Lower leg skin (tissue), 4 donors: ENCODE measurements around the gene FGB. TPM values are rescaled to one million over a fixed set of nuclear protein-coding genes. Genes with fewer than 3 reads are reported as not detected.

Experiments used
- DNase-seq, 2 donors: peaks; one replicate each; pipeline ENCODE4 v3.0.0-alpha.2; 2019; ENCODE audit warnings: low spot score in 2 of 2
- H3K4me3 ChIP-seq: fragments of 200-600 bp; sonication (generic); 2 replicates; pipeline ENCODE4 v1.5.1; 2017; ENCODE audit warnings: mild to moderate bottlenecking, low read depth; ENCODE audit not compliant: poor library complexity, severe bottlenecking
- CTCF ChIP-seq, 3 donors: fragments of 450-650 bp; IDR thresholded peaks; one replicate each; pipeline ENCODE4 v1.5.1; 2016; ENCODE audit warnings: antibody characterized with exemption in 3 of 3, mild to moderate bottlenecking in 3 of 3, moderate library complexity in 2 of 3
- POLR2A ChIP-seq, 2 donors: fragments of 450-650 bp; IDR thresholded peaks; one replicate each; pipeline ENCODE4 v1.6.1; 2016 to 2017; ENCODE audit warnings: antibody characterized with exemption in 2 of 2, mild to moderate bottlenecking in 1 of 2, moderate library complexity in 1 of 2
- WGBS, 2 donors: methylation state at CpG; one replicate each; pipeline ENCODE4 v1.1.5; 2018; 5-methylcytosine and 5-hydroxymethylcytosine counted together
- intact Hi-C: fragments of 100-400 bp; cut with DNase I; formaldehyde crosslinking; loops from one replicate; pipeline ENCODE4 v1.15.0; 2023; ENCODE audit warnings: low total_unique reads
- total RNA-seq, 4 donors: library from RNA; depleted of rRNA; stranded (reverse); fragments of >200 nt; gene quantifications; one replicate each; pipeline ENCODE4 v1.1.0, GENCODE V29; 2016

FGB gene
- total RNA-seq, 4 donors from 2014 or later: not detected

- DNase-seq: no peak
- TF ChIP-seq CTCF (IDR thresholded peaks at IDR 0.05) (no peak), POLR2A (IDR thresholded peaks at IDR 0.05) (no peak)
- H3K4me3 ChIP-seq: no peak overlapping the region
- intact Hi-C loops: no loop called here
- WGBS, 2 donors: 72 to 81% methylated on average over 1 of the region's 1 CpG
These were observed 39.7 kb downstream of the FGB start for GRCh38 chr4:154602404-154603020.

- no peak for TF ChIP-seq CTCF (IDR thresholded peaks at IDR 0.05)
- no peak for TF ChIP-seq POLR2A (IDR thresholded peaks at IDR 0.05)
- no peak for DNase-seq
- H3K4me3 ChIP-seq: no peak overlapping the region
- intact Hi-C loops: no loop called here
- 90 to 92% methylated on average over 6 of the region's 6 CpGs for WGBS, 2 donors
These were observed 40.5 kb downstream of the FGB start for GRCh38 chr4:154603033-154603943.

GRCh38 chr4:154604696-154605200, 41.9 kb downstream of the FGB start:
- no peak for DNase-seq
- TF ChIP-seq CTCF (IDR thresholded peaks at IDR 0.05): no peak
- no peak for TF ChIP-seq POLR2A (IDR thresholded peaks at IDR 0.05)
- intact Hi-C loops: no loop called here
- no peak overlapping the region for H3K4me3 ChIP-seq
- 74 to 83% methylated on average over 4 of the region's 4 CpGs for WGBS, 2 donors

GRCh38 chr4:154606728-154607723, 44.2 kb downstream of the FGB start:
- WGBS, 2 donors: 73 to 85% methylated on average over 6 of the region's 6 CpGs
- DNase-seq: no peak
- H3K4me3 ChIP-seq: no peak overlapping the region
- no peak for TF ChIP-seq CTCF (IDR thresholded peaks at IDR 0.05)
- TF ChIP-seq POLR2A (IDR thresholded peaks at IDR 0.05): no peak
- intact Hi-C loops: no loop called here
